Liver (tissue), 3 donors: Measurements from ENCODE around the gene GNB1L.

Experiments used
- EGR1 ChIP-seq, 2 donors: IDR thresholded peaks; 2 replicates each; pipeline ENCODE4 v1.6.1; 2016 to 2018; ENCODE audit warnings: antibody characterized with exemption in 2 of 2, low read depth in 2 of 2
- FOXA1 ChIP-seq: IDR thresholded peaks from 2 replicates; pipeline ENCODE4 v1.6.1; 2016; ENCODE audit warnings: antibody characterized with exemption
- GABPA ChIP-seq, 2 donors: IDR thresholded peaks in 1 of 2; conservative IDR thresholded peaks in 1 of 2; 2 replicates each; pipeline ENCODE4 v1.6.1; 2016; ENCODE audit warnings: antibody characterized with exemption in 2 of 2, mild to moderate bottlenecking in 1 of 2, moderate library complexity in 1 of 2
- HNF4A ChIP-seq, 2 donors: conservative IDR thresholded peaks; 2 replicates each; pipeline ENCODE4 v1.6.1; 2016; ENCODE audit warnings: antibody characterized with exemption in 2 of 2, mild to moderate bottlenecking in 2 of 2
- JUND ChIP-seq, 2 donors: IDR thresholded peaks; 2 replicates each; pipeline ENCODE4 v1.6.1; 2016; ENCODE audit warnings: antibody characterized with exemption in 2 of 2
- RAD21 ChIP-seq, 2 donors: IDR thresholded peaks; 2 replicates each; pipeline ENCODE4 v1.6.1; 2016; ENCODE audit warnings: antibody characterized with exemption in 2 of 2, mild to moderate bottlenecking in 2 of 2
- REST ChIP-seq: IDR thresholded peaks from 2 replicates; pipeline ENCODE4 v1.6.1; 2016; ENCODE audit warnings: antibody characterized with exemption, mild to moderate bottlenecking
- TAF1 ChIP-seq: conservative IDR thresholded peaks from 2 replicates; pipeline ENCODE4 v1.6.1; 2016; ENCODE audit warnings: antibody characterized with exemption, mild to moderate bottlenecking
- YY1 ChIP-seq: IDR thresholded peaks from 2 replicates; pipeline ENCODE4 v1.6.1; 2016; ENCODE audit warnings: antibody characterized with exemption, mild to moderate bottlenecking
- TF ChIP-seq, protein P1 (sequence below): fragments of 150-350 bp; IDR thresholded peaks from 2 replicates; pipeline ENCODE4 v1.5.1; 2017; ENCODE audit warnings: improper control_type of control experiment, low read depth, low read length; ENCODE audit not compliant: missing input control
- TF ChIP-seq, protein P2 (sequence below): IDR thresholded peaks from 2 replicates; pipeline ENCODE4 v1.6.1; 2016; ENCODE audit warnings: antibody characterized with exemption
- TF ChIP-seq, protein P3 (sequence below): IDR thresholded peaks from 2 replicates; pipeline ENCODE4 v1.6.1; 2016; ENCODE audit warnings: antibody characterized with exemption
- donor health status: healthy.
- donor health status: healthy.

- TF ChIP-seq, protein P1, sequence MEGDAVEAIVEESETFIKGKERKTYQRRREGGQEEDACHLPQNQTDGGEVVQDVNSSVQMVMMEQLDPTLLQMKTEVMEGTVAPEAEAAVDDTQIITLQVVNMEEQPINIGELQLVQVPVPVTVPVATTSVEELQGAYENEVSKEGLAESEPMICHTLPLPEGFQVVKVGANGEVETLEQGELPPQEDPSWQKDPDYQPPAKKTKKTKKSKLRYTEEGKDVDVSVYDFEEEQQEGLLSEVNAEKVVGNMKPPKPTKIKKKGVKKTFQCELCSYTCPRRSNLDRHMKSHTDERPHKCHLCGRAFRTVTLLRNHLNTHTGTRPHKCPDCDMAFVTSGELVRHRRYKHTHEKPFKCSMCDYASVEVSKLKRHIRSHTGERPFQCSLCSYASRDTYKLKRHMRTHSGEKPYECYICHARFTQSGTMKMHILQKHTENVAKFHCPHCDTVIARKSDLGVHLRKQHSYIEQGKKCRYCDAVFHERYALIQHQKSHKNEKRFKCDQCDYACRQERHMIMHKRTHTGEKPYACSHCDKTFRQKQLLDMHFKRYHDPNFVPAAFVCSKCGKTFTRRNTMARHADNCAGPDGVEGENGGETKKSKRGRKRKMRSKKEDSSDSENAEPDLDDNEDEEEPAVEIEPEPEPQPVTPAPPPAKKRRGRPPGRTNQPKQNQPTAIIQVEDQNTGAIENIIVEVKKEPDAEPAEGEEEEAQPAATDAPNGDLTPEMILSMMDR = no peak
- TF ChIP-seq REST (no peak), JUND (IDR thresholded peaks at IDR 0.05) (no peak), EGR1 (IDR thresholded peaks at IDR 0.05; ENCODE audit: low read depth in 2 of 2) (no peak), YY1 (no peak), RAD21 (IDR thresholded peaks at IDR 0.05) (no peak), GABPA (IDR thresholded peaks at IDR 0.05 in 1 of 2, conservative IDR thresholded peaks at IDR 0.05 in 1 of 2) (no peak), TAF1 (no peak), FOXA1 (no peak), HNF4A (conservative IDR thresholded peaks at IDR 0.05) (no peak)
- TF ChIP-seq, protein P2, sequence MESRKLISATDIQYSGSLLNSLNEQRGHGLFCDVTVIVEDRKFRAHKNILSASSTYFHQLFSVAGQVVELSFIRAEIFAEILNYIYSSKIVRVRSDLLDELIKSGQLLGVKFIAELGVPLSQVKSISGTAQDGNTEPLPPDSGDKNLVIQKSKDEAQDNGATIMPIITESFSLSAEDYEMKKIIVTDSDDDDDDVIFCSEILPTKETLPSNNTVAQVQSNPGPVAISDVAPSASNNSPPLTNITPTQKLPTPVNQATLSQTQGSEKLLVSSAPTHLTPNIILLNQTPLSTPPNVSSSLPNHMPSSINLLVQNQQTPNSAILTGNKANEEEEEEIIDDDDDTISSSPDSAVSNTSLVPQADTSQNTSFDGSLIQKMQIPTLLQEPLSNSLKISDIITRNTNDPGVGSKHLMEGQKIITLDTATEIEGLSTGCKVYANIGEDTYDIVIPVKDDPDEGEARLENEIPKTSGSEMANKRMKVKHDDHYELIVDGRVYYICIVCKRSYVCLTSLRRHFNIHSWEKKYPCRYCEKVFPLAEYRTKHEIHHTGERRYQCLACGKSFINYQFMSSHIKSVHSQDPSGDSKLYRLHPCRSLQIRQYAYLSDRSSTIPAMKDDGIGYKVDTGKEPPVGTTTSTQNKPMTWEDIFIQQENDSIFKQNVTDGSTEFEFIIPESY = no peak
- TF ChIP-seq, protein P3, sequence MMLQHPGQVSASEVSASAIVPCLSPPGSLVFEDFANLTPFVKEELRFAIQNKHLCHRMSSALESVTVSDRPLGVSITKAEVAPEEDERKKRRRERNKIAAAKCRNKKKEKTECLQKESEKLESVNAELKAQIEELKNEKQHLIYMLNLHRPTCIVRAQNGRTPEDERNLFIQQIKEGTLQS = no peak
Measured at GRCh38 chr22:19791894-19792293, 62.8 kb downstream of the GNB1L start.
